ENCODE measurements around the gene SYNDIG1.

DNA sequence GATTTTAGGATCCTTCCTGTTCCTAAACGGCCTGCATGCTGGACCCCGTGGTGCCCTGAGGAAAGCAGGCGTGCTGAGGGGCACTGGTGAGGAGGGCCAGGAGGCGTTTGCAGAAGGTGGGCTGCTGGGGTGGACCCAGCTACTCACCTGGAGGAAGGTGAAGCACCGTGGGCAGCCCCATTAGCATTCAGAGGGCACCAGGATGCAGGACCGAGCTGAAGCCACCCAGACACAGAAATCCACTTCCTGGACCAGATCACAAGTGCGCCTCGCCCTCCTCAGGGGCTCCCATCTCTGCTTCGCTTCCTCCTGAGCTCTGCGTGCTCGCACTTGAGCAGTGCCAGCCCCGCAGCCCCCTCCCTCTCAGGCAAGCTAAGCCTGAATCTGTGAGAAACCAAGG, 187.0 kb downstream of the SYNDIG1 start:
- TF ChIP-seq, protein P1, sequence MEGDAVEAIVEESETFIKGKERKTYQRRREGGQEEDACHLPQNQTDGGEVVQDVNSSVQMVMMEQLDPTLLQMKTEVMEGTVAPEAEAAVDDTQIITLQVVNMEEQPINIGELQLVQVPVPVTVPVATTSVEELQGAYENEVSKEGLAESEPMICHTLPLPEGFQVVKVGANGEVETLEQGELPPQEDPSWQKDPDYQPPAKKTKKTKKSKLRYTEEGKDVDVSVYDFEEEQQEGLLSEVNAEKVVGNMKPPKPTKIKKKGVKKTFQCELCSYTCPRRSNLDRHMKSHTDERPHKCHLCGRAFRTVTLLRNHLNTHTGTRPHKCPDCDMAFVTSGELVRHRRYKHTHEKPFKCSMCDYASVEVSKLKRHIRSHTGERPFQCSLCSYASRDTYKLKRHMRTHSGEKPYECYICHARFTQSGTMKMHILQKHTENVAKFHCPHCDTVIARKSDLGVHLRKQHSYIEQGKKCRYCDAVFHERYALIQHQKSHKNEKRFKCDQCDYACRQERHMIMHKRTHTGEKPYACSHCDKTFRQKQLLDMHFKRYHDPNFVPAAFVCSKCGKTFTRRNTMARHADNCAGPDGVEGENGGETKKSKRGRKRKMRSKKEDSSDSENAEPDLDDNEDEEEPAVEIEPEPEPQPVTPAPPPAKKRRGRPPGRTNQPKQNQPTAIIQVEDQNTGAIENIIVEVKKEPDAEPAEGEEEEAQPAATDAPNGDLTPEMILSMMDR (IDR thresholded peaks at IDR 0.05; ENCODE audit: insufficient read depth, low read depth, low read length), result no peak
- TF ChIP-seq EZH2 (IDR thresholded peaks at IDR 0.05; ENCODE audit: insufficient read depth, low read length), result no peak

All from astrocyte (in vitro differentiated cells and primary cell).